ENCODE results near the gene RIBC2.

The RIBC2 gene

DNA sequence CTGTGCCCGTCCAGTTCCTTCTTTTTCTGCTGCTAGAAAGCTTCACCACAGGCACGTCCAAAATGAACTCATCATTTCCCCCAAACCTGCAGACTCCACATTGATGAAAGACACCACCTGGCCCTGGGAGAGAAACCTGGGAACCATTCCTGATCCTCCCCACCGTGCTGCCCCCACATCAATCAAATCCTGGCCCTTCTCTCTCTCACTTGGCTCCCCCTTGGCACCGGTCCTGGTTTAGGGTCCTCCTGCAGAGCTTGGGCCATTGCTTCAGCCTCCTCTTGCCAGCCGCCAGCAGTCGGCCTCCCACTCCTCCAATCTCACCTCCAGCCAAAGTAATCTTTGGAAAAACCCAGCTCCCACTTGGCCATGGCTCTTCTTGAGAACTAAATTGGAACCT, 38.5 kb downstream of the RIBC2 start:
- no peak for TF ChIP-seq POLR2AphosphoS5 (IDR thresholded peaks at IDR 0.05; ENCODE audit: low read depth, low read length)
- TF ChIP-seq TAF1 (IDR thresholded peaks at IDR 0.05; ENCODE audit: borderline replicate concordance, insufficient read depth, low read length): no peak
- no peak for TF ChIP-seq REST (IDR thresholded peaks at IDR 0.05; ENCODE audit: insufficient read depth in 1 of 2, low read depth in 2 of 2, low read length in 2 of 2)
- TF ChIP-seq SIN3A (IDR thresholded peaks at IDR 0.05; ENCODE audit: borderline replicate concordance, insufficient read depth, low read length): no peak

DNA sequence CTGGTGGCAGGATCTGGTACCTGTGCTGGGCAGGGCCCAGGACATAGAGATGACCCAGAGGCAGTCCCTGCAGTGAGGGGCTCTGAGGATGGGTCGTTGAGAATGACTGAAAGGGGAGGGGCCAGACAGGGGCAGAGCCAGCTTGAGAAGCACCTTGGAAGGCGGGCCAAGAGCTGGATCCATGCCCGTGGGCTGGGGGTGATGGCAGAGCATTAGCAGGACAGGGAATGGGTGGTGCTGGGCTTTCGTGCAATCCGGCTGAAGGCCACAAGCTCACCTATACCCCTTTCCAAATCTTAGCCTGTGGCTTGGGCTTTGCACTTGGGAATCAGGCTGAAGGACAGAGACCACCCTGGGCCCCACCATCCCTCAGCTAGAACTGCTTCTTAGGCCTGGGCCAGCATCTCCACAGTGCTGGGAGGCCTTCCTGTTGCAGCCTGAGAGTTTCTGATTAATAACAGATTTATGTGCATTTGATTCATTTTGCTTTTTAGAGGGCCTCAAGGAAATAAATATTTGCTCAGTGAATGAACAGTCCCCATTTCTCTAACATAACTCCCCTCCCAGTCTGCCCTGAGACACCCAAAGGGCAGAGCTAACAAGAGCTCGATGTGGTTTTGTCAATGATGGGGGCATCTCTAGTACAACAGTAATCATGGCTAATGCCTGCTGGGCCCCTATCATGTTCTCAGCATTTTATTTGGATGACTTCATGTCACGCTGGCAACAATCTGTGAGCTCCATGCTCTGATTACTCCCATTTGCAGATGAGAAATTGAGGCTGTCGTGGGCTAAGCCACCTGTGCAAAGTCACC, 39.3 kb downstream of the RIBC2 start:
- TF ChIP-seq POLR2AphosphoS5 (IDR thresholded peaks at IDR 0.05; ENCODE audit: low read depth, low read length) (no peak), TAF1 (IDR thresholded peaks at IDR 0.05; ENCODE audit: borderline replicate concordance, insufficient read depth, low read length) (no peak), SIN3A (IDR thresholded peaks at IDR 0.05; ENCODE audit: borderline replicate concordance, insufficient read depth, low read length) (no peak), REST (IDR thresholded peaks at IDR 0.05; ENCODE audit: insufficient read depth in 1 of 2, low read depth in 2 of 2, low read length in 2 of 2) (no peak), FOXP2 (optimal IDR thresholded peaks at IDR 0.05; ENCODE audit: borderline replicate concordance, extremely low read depth, extremely low read length, insufficient read depth) (no peak)

DNA sequence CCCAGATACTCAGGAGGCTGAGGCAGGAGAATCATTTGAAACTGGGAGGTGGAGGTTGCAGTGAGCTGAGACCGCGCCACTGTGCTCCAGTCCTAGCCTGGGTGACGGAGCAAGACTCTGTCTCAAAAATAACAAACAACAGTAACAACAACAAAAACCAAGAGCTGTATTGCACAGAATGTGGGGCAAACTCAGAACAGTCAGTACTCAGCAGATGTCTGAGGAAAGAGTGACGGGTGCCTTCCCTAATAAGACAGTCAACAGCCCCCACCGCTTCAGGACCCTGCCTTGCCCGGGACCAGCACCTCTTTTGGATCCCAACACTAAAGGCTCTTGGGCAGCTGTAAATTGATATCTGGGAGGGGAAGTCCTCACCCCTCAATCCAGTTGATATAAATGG, 40.3 kb downstream of the RIBC2 start:
- no peak for TF ChIP-seq FOXP2 (optimal IDR thresholded peaks at IDR 0.05; ENCODE audit: borderline replicate concordance, extremely low read depth, extremely low read length, insufficient read depth)
- no peak for TF ChIP-seq POLR2AphosphoS5 (IDR thresholded peaks at IDR 0.05; ENCODE audit: low read depth, low read length)
- TF ChIP-seq SIN3A (IDR thresholded peaks at IDR 0.05; ENCODE audit: borderline replicate concordance, insufficient read depth, low read length): no peak

GRCh38 chr22:45454275-45454674, 40.8 kb downstream of the RIBC2 start:
- TF ChIP-seq SIN3A (IDR thresholded peaks at IDR 0.05; ENCODE audit: borderline replicate concordance, insufficient read depth, low read length) (no peak), FOXP2 (optimal IDR thresholded peaks at IDR 0.05; ENCODE audit: borderline replicate concordance, extremely low read depth, extremely low read length, insufficient read depth) (no peak), POLR2AphosphoS5 (IDR thresholded peaks at IDR 0.05; ENCODE audit: low read depth, low read length) (no peak), REST (IDR thresholded peaks at IDR 0.05; ENCODE audit: insufficient read depth in 1 of 2, low read depth in 2 of 2, low read length in 2 of 2) (no peak), TAF1 (IDR thresholded peaks at IDR 0.05; ENCODE audit: borderline replicate concordance, insufficient read depth, low read length) (no peak)

- no peak for TF ChIP-seq REST (IDR thresholded peaks at IDR 0.05; ENCODE audit: insufficient read depth in 1 of 2, low read depth in 2 of 2, low read length in 2 of 2)
- no peak for TF ChIP-seq SIN3A (IDR thresholded peaks at IDR 0.05; ENCODE audit: borderline replicate concordance, insufficient read depth, low read length)
- no peak for TF ChIP-seq TAF1 (IDR thresholded peaks at IDR 0.05; ENCODE audit: borderline replicate concordance, insufficient read depth, low read length)
- TF ChIP-seq FOXP2 (optimal IDR thresholded peaks at IDR 0.05; ENCODE audit: borderline replicate concordance, extremely low read depth, extremely low read length, insufficient read depth): no peak
- no peak for TF ChIP-seq POLR2AphosphoS5 (IDR thresholded peaks at IDR 0.05; ENCODE audit: low read depth, low read length)
Measured at GRCh38 chr22:45455212-45455611, 41.7 kb downstream of the RIBC2 start.

Data from PFSK-1 (cell line).